Measurements from ENCODE around the gene TACC2. TPM values are rescaled to one million over a fixed set of nuclear protein-coding genes. Genes with fewer than 3 reads are reported as not detected.
"Not testable (repeated sequence)": the region's sequence is repeated elsewhere in the genome, so short reads cannot be mapped to it uniquely, and the experiment has no call there.

TACC2 gene
- total RNA-seq, 2 experiments from 2014 or later: not detected

DNA sequence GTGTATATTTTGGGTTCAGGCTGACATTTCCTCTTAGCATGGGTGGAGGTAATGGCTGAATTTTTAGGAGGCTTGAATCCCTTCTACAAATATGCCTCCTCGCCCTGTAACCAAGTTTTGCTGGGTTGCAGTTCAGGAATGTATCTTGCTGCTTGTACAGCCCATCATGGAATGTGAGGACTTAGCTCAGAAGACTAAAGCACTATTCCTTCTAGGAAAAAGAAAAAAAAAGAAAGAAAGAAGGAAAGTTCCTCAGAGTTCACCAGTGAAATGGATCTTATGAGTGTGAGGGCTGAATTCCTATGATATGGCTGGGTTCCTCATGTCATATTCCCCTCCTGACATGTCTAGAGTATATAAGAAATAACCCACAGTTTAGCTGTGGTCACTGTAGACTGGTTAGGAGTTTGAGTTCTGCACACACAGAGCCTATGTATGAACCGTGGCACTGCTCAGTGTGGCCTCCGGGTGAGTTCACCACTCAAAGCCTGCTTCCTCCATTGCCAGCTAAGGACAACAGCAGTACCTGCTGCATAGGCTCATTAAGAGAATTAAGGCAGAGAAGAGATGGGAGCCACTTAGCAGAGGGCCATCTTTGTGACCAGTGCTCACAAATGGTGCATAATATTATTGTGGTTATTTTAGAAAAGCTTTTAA, 114.0 kb downstream of the TACC2 start:
- intact Hi-C loops (cut with micrococcal nuclease): no loop called here
- H3K27ac Mint-ChIP-seq: no peak overlapping the region
- no peak for DNase-seq
- H3K36me3 Mint-ChIP-seq (ENCODE audit: low read depth): no peaks in the 10 kb centered on the region
- TF ChIP-seq, protein P1, sequence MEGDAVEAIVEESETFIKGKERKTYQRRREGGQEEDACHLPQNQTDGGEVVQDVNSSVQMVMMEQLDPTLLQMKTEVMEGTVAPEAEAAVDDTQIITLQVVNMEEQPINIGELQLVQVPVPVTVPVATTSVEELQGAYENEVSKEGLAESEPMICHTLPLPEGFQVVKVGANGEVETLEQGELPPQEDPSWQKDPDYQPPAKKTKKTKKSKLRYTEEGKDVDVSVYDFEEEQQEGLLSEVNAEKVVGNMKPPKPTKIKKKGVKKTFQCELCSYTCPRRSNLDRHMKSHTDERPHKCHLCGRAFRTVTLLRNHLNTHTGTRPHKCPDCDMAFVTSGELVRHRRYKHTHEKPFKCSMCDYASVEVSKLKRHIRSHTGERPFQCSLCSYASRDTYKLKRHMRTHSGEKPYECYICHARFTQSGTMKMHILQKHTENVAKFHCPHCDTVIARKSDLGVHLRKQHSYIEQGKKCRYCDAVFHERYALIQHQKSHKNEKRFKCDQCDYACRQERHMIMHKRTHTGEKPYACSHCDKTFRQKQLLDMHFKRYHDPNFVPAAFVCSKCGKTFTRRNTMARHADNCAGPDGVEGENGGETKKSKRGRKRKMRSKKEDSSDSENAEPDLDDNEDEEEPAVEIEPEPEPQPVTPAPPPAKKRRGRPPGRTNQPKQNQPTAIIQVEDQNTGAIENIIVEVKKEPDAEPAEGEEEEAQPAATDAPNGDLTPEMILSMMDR (IDR thresholded peaks at IDR 0.05): no peak
- H3K9me3 Mint-ChIP-seq: no peaks in the 10 kb centered on the region
- H3K27me3 Mint-ChIP-seq: no peaks in the 10 kb centered on the region
- POLR2A ChIA-PET: interaction anchor here (0.6 kb wide), 1 partner anchor 901 kb away, joined by 4 read pairs; no protein-coding TSS in a partner anchor
- no peaks in the 10 kb centered on the region for H3K4me1 Mint-ChIP-seq (ENCODE audit: low read depth)
- CTCF ChIA-PET: interaction anchor here (1.1 kb wide), 1 partner anchor 17 kb away, joined by 3 read pairs; no protein-coding TSS in a partner anchor
- no peak for ATAC-seq
- no peak overlapping the region for H3K4me3 Mint-ChIP-seq

DNA sequence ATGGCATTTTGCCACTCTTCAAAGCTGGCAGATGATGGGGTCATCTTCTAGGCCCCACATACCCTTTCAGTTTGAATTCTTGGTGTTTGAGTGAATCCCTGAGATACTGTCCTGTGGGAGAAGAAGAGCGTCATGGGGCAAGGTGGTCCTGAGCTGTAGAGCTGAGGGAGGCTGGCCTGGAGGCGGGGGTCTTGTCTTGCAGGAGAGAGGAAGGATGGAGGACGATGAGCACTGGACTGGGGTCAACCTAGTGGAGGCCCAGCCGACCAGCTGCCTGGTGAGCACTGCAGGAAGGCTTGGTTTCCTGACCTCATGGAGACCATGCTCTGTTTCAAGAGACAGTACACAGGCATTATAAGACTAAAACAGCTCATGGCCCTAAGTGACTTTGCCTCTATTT, 114.6 kb downstream of the TACC2 start:
- ATAC-seq (no peak), DNase-seq (no peak)
- Mint-ChIP-seq H3K4me1 (ENCODE audit: low read depth) (no peaks in the 10 kb centered on the region), H3K36me3 (ENCODE audit: low read depth) (no peaks in the 10 kb centered on the region), H3K27me3 (no peaks in the 10 kb centered on the region), H3K4me3 (no peak overlapping the region), H3K27ac (no peak overlapping the region), H3K9me3 (no peaks in the 10 kb centered on the region)
- POLR2A ChIA-PET: no interaction called here
- TF ChIP-seq, protein P1 (IDR thresholded peaks at IDR 0.05): no peak
- CTCF ChIA-PET: interaction anchor here (1.1 kb wide), 1 partner anchor 17 kb away, joined by 3 read pairs; no protein-coding TSS in a partner anchor
- intact Hi-C loops (cut with micrococcal nuclease): no loop called here

DNA sequence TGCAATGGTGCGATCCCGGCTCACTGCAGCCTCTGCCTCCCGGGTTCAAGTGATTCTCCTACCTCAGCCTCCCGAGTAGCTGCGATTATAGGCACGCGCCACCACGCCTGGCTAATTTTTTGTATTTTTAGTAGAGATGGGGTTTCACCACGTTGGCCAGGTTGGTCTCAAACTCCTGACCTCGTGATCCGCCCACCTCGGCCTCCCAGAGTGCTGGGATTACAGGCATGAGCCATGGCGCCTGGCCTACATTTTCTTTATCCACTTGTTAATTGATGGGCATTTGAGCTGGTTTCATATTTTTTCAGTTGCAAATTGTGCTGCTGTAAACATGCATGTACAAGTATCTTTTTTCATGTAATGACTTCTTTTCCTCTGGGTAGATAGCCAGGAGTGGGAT, 119.8 kb downstream of the TACC2 start:
- POLR2A ChIA-PET; H3K4me3 Mint-ChIP-seq; H3K4me1 Mint-ChIP-seq (ENCODE audit: low read depth); H3K36me3 Mint-ChIP-seq (ENCODE audit: low read depth); H3K9me3 Mint-ChIP-seq; DNase-seq; H3K27ac Mint-ChIP-seq; CTCF ChIA-PET; ATAC-seq; intact Hi-C loops (cut with micrococcal nuclease): not testable (repeated sequence)
- peaks cover 16% of the 10 kb centered on the region for H3K27me3 Mint-ChIP-seq

DNA sequence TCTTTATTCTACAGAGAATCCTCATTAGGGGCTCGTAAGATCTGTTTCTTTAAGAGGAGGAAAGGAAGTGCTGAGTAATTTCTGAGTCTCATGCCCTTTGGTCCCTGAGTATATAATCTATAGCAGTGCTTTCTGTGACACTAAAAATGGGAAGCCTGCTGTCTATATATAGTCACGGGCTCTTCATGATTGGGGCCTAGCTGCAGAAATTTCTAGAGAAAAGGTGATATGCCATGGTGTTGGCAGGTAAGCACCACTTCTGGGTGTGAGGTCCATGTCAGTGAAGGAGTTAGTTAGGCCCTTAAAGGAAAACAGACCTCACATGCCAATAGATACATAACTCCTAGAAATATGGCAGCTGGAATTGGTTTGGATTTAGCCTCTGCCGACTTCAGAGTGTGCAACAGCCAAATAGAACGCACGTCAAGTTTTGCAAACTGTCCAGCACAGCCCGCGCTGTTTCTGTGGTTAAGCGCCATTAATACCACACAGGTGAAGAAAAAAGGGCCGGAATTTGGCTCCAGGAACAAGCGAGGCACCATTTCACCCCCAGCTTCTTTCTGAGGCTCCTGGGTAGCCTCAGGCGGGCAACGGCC, 123.2 kb downstream of the TACC2 start:
- Mint-ChIP-seq H3K27ac (no peak overlapping the region), H3K4me1 (ENCODE audit: low read depth) (peaks cover 2% of the 10 kb centered on the region), H3K4me3 (no peak overlapping the region), H3K27me3 (peaks cover 32% of the 10 kb centered on the region), H3K9me3 (no peaks in the 10 kb centered on the region), H3K36me3 (ENCODE audit: low read depth) (no peaks in the 10 kb centered on the region)
- TF ChIP-seq, protein P1 (IDR thresholded peaks at IDR 0.05): no peak
- POLR2A ChIA-PET: no interaction called here
- CTCF ChIA-PET: no interaction called here
- ATAC-seq (no peak), DNase-seq (no peak)
- intact Hi-C loops (cut with micrococcal nuclease): no loop called here

DNA sequence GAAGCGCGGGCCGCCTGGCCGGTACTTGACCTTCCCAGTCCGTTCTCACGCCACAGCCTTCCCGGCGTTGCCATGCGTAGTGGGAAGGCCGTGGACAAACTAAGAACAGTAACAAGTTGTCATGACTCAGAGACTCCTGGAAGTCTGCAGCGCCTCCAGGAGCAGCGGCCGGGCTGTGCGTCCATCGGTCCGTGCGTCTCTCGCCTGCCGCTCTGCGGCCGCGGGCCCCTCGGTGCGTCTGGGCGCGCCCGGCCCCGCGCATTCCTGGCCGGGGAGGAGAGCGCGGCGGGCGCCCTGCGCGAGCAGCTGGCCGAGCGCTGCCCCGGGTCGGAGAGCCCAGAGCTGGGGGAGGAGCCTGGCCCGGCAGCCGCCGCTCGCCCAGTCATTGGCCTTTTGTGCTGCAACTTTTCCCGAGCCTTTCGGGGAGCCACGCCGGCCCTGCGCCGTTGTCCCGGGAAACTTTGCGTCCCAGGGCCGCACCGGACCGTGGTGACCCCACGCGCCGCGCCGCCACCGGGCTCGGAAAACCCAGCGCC, 123.7 kb downstream of the TACC2 start:
- ChIA-PET POLR2A (no interaction called here), CTCF (no interaction called here)
- no peaks in the 10 kb centered on the region for H3K9me3 Mint-ChIP-seq
- peaks cover 32% of the 10 kb centered on the region for H3K27me3 Mint-ChIP-seq
- H3K36me3 Mint-ChIP-seq (ENCODE audit: low read depth): no peaks in the 10 kb centered on the region
- no peak overlapping the region for H3K4me3 Mint-ChIP-seq
- TF ChIP-seq, protein P1 (IDR thresholded peaks at IDR 0.05): no peak
- H3K4me1 Mint-ChIP-seq (ENCODE audit: low read depth): peaks cover 2% of the 10 kb centered on the region
- no peak overlapping the region for H3K27ac Mint-ChIP-seq
- DNase-seq (no peak), ATAC-seq (no peak)
- intact Hi-C loops (cut with micrococcal nuclease): no loop called here

All from activated CD8-positive, alpha-beta T cell treated with anti-CD3 and anti-CD28 coated beads for 36 hours (primary cell).